NCI-H345 treated with DMSO at 0.1 percent for 48 hours (cell line): Measurements from ENCODE around the gene OPRM1.

Source experiments
- DNase-seq: peaks from one replicate; lab custom pipeline; 2025; ENCODE audit not compliant: unreplicated experiment; lab: John Stamatoyannopoulos, UW

OPRM1 gene

GRCh38 chr6:154276810-154277628, 238.0 kb downstream of the OPRM1 start:
- peak; percentile 63 for DNase-seq

- no peak for DNase-seq
These were observed 238.6 kb downstream of the OPRM1 start for GRCh38 chr6:154277629-154278017.

GRCh38 chr6:154280521-154280920, 241.5 kb downstream of the OPRM1 start:
- no peak for DNase-seq

- no peak for DNase-seq
These were observed 245.3 kb downstream of the OPRM1 start for GRCh38 chr6:154284313-154284853.

- no peak for DNase-seq
These were observed 246.8 kb downstream of the OPRM1 start for GRCh38 chr6:154285826-154286225.

- DNase-seq = no peak
These were observed 250.9 kb downstream of the OPRM1 start for GRCh38 chr6:154289818-154290508.

- DNase-seq = no peak
These were observed 253.0 kb downstream of the OPRM1 start for GRCh38 chr6:154292066-154292465.

GRCh38 chr6:154292855-154293519, 253.9 kb downstream of the OPRM1 start:
- DNase-seq = no peak

GRCh38 chr6:154295733-154296132, 256.7 kb downstream of the OPRM1 start:
- no peak for DNase-seq
